Thyroid gland (tissue), 4 donors: ENCODE results near the gene PNLIPRP2.

Source experiments
- CTCF ChIP-seq, 6 experiments: fragments of 200-600 bp in 3 of 6; fragments of 450-650 bp in 3 of 6; sonication (generic) in 3 of 6; IDR thresholded peaks; one replicate each; pipeline ENCODE4 v1.5.1; 2016 to 2019; ENCODE audit warnings: antibody characterized with exemption in 6 of 6, mild to moderate bottlenecking in 2 of 6, inconsistent platforms in 1 of 6, moderate library complexity in 1 of 6
- POLR2A ChIP-seq, 2 donors: fragments of 450-650 bp; IDR thresholded peaks; one replicate each; pipeline ENCODE4 v1.6.1; 2017; ENCODE audit warnings: antibody characterized with exemption in 2 of 2, mild to moderate bottlenecking in 2 of 2, moderate library complexity in 1 of 2

GRCh38 chr10:116615199-116615776 lies 5.5 kb upstream of the PNLIPRP2 start:
- no peak for TF ChIP-seq POLR2A (IDR thresholded peaks at IDR 0.05)
- TF ChIP-seq CTCF (IDR thresholded peaks at IDR 0.05) = no peak
